Esophagus squamous epithelium (tissue), 5 donors: ENCODE results near the gene TNNC2. TPM values are rescaled to one million over a fixed set of nuclear protein-coding genes. Genes with fewer than 3 reads are reported as not detected.

Experiments
- DNase-seq: peaks from one replicate; lab custom pipeline; 2025; lab: John Stamatoyannopoulos, UW
- H3K27ac ChIP-seq, 4 donors: fragments of 200-600 bp; sonication (generic); one replicate each; pipeline ENCODE4 v1.5.1; 2016 to 2019; ENCODE audit warnings: mild to moderate bottlenecking in 1 of 4
- H3K27me3 ChIP-seq, 4 donors: fragments of 200-600 bp; sonication (generic); 1 replicate in 3 of 4; 2 replicates in 1 of 4; pipeline versions ENCODE4 v1.5.1 to v1.6.0; 2017 to 2021; ENCODE audit warnings: antibody characterized with exemption in 1 of 4
- H3K36me3 ChIP-seq, 3 donors: fragments of 200-600 bp; sonication (generic); one replicate each; pipeline ENCODE4 v1.5.1; 2016 to 2019
- H3K4me1 ChIP-seq, 3 donors: fragments of 200-600 bp; sonication (generic); one replicate each; pipeline ENCODE4 v1.5.1; 2017 to 2019
- H3K4me3 ChIP-seq, 4 donors: fragments of 200-600 bp; sonication (generic); 1 replicate in 3 of 4; 2 replicates in 1 of 4; pipeline ENCODE4 v1.5.1; 2016 to 2019; ENCODE audit warnings: mild to moderate bottlenecking in 2 of 4, moderate library complexity in 1 of 4
- H3K9me3 ChIP-seq, 3 donors: fragments of 200-600 bp; sonication (generic); one replicate each; pipeline ENCODE4 v1.5.1; 2016 to 2019
- CTCF ChIP-seq, 6 experiments: fragments of 450-650 bp in 4 of 6; fragments of 200-600 bp in 2 of 6; sonication (generic) in 2 of 6; IDR thresholded peaks; one replicate each; pipeline ENCODE4 v1.5.1; 2016 to 2019; ENCODE audit warnings: antibody characterized with exemption in 6 of 6, mild to moderate bottlenecking in 4 of 6, moderate library complexity in 4 of 6
- POLR2A ChIP-seq, 4 donors: fragments of 450-650 bp; IDR thresholded peaks; one replicate each; pipeline ENCODE4 v1.6.1; 2017; ENCODE audit warnings: antibody characterized with exemption in 4 of 4, mild to moderate bottlenecking in 4 of 4, moderate library complexity in 3 of 4
- WGBS, 2 donors: methylation state at CpG; one replicate each; pipeline ENCODE4 v1.1.5; 2018; 5-methylcytosine and 5-hydroxymethylcytosine counted together
- intact Hi-C: fragments of 100-400 bp; cut with DNase I; formaldehyde crosslinking; loops from one replicate; pipeline ENCODE4 v1.15.0; 2022
- total RNA-seq, 4 donors: library from RNA; depleted of rRNA; stranded (reverse); fragments of >200 nt; gene quantifications; one replicate each; pipeline ENCODE4 v1.1.0, GENCODE V29; 2016
- donor health status: DM: yes; HTN: yes; CAD: no.

The TNNC2 gene
- total RNA-seq, 4 donors from 2014 or later = 1.1 TPM; not detected in 3

GRCh38 chr20:45796337-45797065 lies 30.6 kb downstream of the TNNC2 start:
- Histone ChIP-seq H3K27ac (no peak overlapping the region), H3K4me1 (peaks cover 6 to 26% (median 8%) of the 10 kb centered on the region in 3 donors), H3K4me3 (no peak overlapping the region), H3K27me3 (no peaks in the 10 kb centered on the region), H3K9me3 (no peaks in the 10 kb centered on the region), H3K36me3 (peaks cover 0 to 46% (median 33%) of the 10 kb centered on the region in 3 donors)
- intact Hi-C loops = no loop called here
- TF ChIP-seq CTCF (IDR thresholded peaks at IDR 0.05) (no peak), POLR2A (IDR thresholded peaks at IDR 0.05) (no peak)
- WGBS, 2 donors = 92 to 99% methylated on average over 11 of the region's 11 CpGs
- DNase-seq = no peak

GRCh38 chr20:45792317-45793118 lies 34.6 kb downstream of the TNNC2 start:
- Histone ChIP-seq H3K27ac (peak overlapping the region; percentile 93 to 97 (median 95)), H3K4me1 (peaks cover 6 to 29% (median 11%) of the 10 kb centered on the region in 3 donors), H3K4me3 (peak overlapping the region; percentile 86 to 100 (median 95)), H3K36me3 (peaks cover 0 to 38% (median 25%) of the 10 kb centered on the region in 3 donors), H3K27me3 (no peaks in the 10 kb centered on the region), H3K9me3 (no peaks in the 10 kb centered on the region)
- DNase-seq = no peak
- intact Hi-C loops = no loop called here
- WGBS, 2 donors = 15 to 16% methylated on average over 12 to 13 of the region's 19 CpGs
- TF ChIP-seq CTCF (IDR thresholded peaks at IDR 0.05) (no peak), POLR2A (IDR thresholded peaks at IDR 0.05) (no peak)

GRCh38 chr20:45788351-45788750 lies 38.8 kb downstream of the TNNC2 start:
- Histone ChIP-seq H3K27me3 (no peaks in the 10 kb centered on the region), H3K27ac (peak overlapping the region in 1 of 4 donors; percentile 2), H3K4me1 (peaks cover 11 to 49% (median 20%) of the 10 kb centered on the region in 3 donors), H3K9me3 (no peaks in the 10 kb centered on the region), H3K36me3 (no peaks in the 10 kb centered on the region), H3K4me3 (no peak overlapping the region)
- WGBS, 2 donors = 53 to 54% methylated on average over 3 of the region's 3 CpGs
- no peak for TF ChIP-seq POLR2A (IDR thresholded peaks at IDR 0.05)
- no peak for TF ChIP-seq CTCF (IDR thresholded peaks at IDR 0.05)
- DNase-seq = no peak
- intact Hi-C loops = no loop called here

- no peak for DNase-seq
- Histone ChIP-seq H3K27ac (peak overlapping the region; percentile 76 to 85 (median 79)), H3K9me3 (no peaks in the 10 kb centered on the region), H3K4me1 (peaks cover 31 to 75% (median 46%) of the 10 kb centered on the region in 3 donors), H3K4me3 (no peak overlapping the region), H3K36me3 (no peaks in the 10 kb centered on the region), H3K27me3 (no peaks in the 10 kb centered on the region)
- intact Hi-C loops = no loop called here
- WGBS, 2 donors = 60 to 64% methylated on average over 2 to 3 of the region's 6 CpGs
- TF ChIP-seq CTCF (IDR thresholded peaks at IDR 0.05) (no peak), POLR2A (IDR thresholded peaks at IDR 0.05) (peak in 1 of 4 donors; percentile 49)
Measured at GRCh38 chr20:45783656-45784294, 43.3 kb downstream of the TNNC2 start.
